Bronchial epithelial cell (primary cell): Measurements from ENCODE around the gene TSPYL1. TPM values are rescaled to one million over a fixed set of nuclear protein-coding genes. Genes with fewer than 3 reads are reported as not detected.

ENCODE experiments used
- DNase-seq: peaks from one replicate; pipeline ENCODE4 v3.0.0-alpha.2; 2010; ENCODE audit warnings: low read depth
- FAIRE-seq: peaks from 2 replicates; lab custom pipeline; 2011; peaks lifted over from hg19 to GRCh38; lab: Jason Lieb, UNC
- H3K27me3 ChIP-seq: 2 replicates; pipeline ENCODE4 v1.5.1; 2011; ENCODE audit warnings: low read length; ENCODE audit not compliant: control insufficient read depth, insufficient read depth
- H3K36me3 ChIP-seq: 2 replicates; pipeline ENCODE4 v1.5.1; 2011; ENCODE audit warnings: low read length; ENCODE audit not compliant: control insufficient read depth, insufficient read depth
- H3K4me3 ChIP-seq: 2 replicates; pipeline ENCODE4 v1.5.1; 2011; ENCODE audit warnings: mild to moderate bottlenecking, low read depth, low read length, control low read depth
- CTCF ChIP-seq: IDR thresholded peaks from 2 replicates; pipeline ENCODE4 v1.5.1; 2011; ENCODE audit warnings: mild to moderate bottlenecking, moderate library complexity, low read length, control low read depth, inconsistent platforms; ENCODE audit not compliant: insufficient read depth, severe bottlenecking
- total RNA-seq: library from RNA; depleted of rRNA; stranded (reverse); fragments of >200 nt; gene quantifications from 2 replicates; pipeline ENCODE4 v1.2.1, GENCODE V29; 2014

TSPYL1 gene
- total RNA-seq, 1 donor from 2014 or later: 72.4 TPM

- no peaks in the 10 kb centered on the region for H3K36me3 ChIP-seq
- H3K27me3 ChIP-seq: no peaks in the 10 kb centered on the region
- TF ChIP-seq CTCF: no peak
- FAIRE-seq: peak; percentile 18
- DNase-seq: no peak
- no peak overlapping the region for H3K4me3 ChIP-seq
These were observed 24.9 kb upstream of the TSPYL1 start for GRCh38 chr6:116304538-116305097.

- H3K4me3 ChIP-seq: no peak overlapping the region
- DNase-seq: no peak
- H3K36me3 ChIP-seq: no peaks in the 10 kb centered on the region
- no peak for FAIRE-seq
- H3K27me3 ChIP-seq: no peaks in the 10 kb centered on the region
- no peak for TF ChIP-seq CTCF
These were observed 21.4 kb upstream of the TSPYL1 start for GRCh38 chr6:116301104-116301503.

DNA sequence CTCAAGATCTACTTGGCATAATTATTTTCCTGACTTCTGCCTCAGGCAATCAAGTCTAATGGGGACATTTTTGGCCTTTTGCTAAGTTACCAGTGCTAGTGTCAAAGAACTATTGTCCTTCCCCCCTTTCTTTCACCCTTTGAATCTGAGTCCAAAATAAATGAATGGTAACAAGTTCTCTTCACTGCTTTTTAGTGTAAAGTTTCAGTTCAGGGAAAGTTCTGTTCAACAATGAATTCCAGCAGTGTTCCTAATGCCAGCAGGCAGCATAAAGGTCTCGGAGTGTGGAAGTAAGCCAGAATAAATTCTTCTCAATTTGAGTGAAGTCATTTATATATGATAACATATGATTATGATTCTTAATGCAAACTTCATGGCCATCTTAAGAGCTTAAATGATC lies 20.8 kb upstream of the TSPYL1 start:
- DNase-seq: no peak
- Histone ChIP-seq H3K4me3 (no peak overlapping the region), H3K36me3 (no peaks in the 10 kb centered on the region), H3K27me3 (no peaks in the 10 kb centered on the region)
- TF ChIP-seq CTCF: no peak
- FAIRE-seq: no peak

- H3K36me3 ChIP-seq: no peaks in the 10 kb centered on the region
- DNase-seq (no peak), FAIRE-seq (no peak)
- no peak overlapping the region for H3K4me3 ChIP-seq
- no peak for TF ChIP-seq CTCF
- H3K27me3 ChIP-seq: no peaks in the 10 kb centered on the region
These were observed 19.2 kb upstream of the TSPYL1 start for GRCh38 chr6:116298973-116299372.

DNA sequence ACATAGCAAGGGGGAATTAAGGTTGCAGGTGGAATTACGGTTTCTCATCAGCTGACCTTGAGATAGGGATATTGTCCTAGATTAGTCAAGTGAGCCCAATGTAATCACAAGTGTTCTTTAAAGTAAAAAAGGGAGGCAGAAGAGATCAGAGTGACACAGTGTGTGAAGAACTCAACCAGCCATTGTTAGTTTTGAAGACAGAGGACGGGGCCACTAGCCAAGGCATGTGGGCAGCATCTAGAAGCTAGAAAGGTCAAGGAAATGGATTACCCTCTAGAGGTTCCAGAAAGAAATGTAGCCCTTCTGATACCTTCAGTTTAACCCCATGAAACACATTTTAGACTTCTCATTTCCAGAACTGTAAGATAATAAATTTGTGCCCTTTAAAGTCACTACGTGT lies 18.5 kb upstream of the TSPYL1 start:
- Histone ChIP-seq H3K36me3 (no peaks in the 10 kb centered on the region), H3K27me3 (no peaks in the 10 kb centered on the region), H3K4me3 (no peak overlapping the region)
- DNase-seq (no peak), FAIRE-seq (no peak)
- TF ChIP-seq CTCF: no peak

GRCh38 chr6:116292553-116292952 lies 12.8 kb upstream of the TSPYL1 start:
- Histone ChIP-seq H3K27me3 (no peaks in the 10 kb centered on the region), H3K4me3 (no peak overlapping the region), H3K36me3 (no peaks in the 10 kb centered on the region)
- FAIRE-seq (no peak), DNase-seq (no peak)
- no peak for TF ChIP-seq CTCF
